HCT116 (cell line): Measurements from ENCODE around the gene MRGPRX3. TPM values are rescaled to one million over a fixed set of nuclear protein-coding genes. Genes with fewer than 3 reads are reported as not detected.

Source experiments
- ATAC-seq: fragments of 200-7000 bp; cut with Tn5 transposase; 2 replicates; pipeline ENCODE4 v1.9.1; 2020; ENCODE audit warnings: mild to moderate bottlenecking, moderate library complexity
- BruUV-seq: library from RNA; stranded (reverse); fragments of 400-500 nt; replicated peaks from 2 replicates; lab custom pipeline; 2021; lab: Mats Ljungman, UMichigan
- CTCF ChIA-PET: fragments of 300-600 bp; sonication (Branson Sonifier 250); formaldehyde crosslinking; loops from one replicate; lab custom pipeline; 2021; ENCODE audit warnings: antibody characterized with exemption; lab: Charles Lee
- POLR2A ChIA-PET: fragments of 300-600, 350-600 bp; sonication (Branson Sonifier 250); formaldehyde crosslinking; loops from one replicate; lab custom pipeline; 2021; ENCODE audit warnings: antibody characterized with exemption; lab: Charles Lee
- RAD21 ChIA-PET, 2 experiments: fragments of 300-600 bp; sonication (Branson Sonifier 250); formaldehyde crosslinking; loops; one replicate each; lab custom pipeline; 2023; ENCODE audit warnings: low total read pairs in 2 of 2; ENCODE audit not compliant: uncharacterized antibody in 2 of 2, unreplicated experiment in 2 of 2, low non-redundant PET in 1 of 2; lab: Charles Lee
- DNase-seq: peaks from one replicate; pipeline ENCODE4 v3.0.0-alpha.2; 2010; ENCODE audit warnings: low read depth, low spot score
- H2AFZ ChIP-seq: fragments of 200-600 bp; shearing (Covaris generic), sonication (generic); 2 replicates; pipeline ENCODE4 v1.6.1; 2017; ENCODE audit warnings: low read depth, mixed run types, mixed read lengths, antibody characterized with exemption, low read length; ENCODE audit not compliant: poor library complexity, severe bottlenecking
- H3K27ac ChIP-seq: 2 replicates; pipeline ENCODE4 v1.5.1; 2012; ENCODE audit warnings: low read depth, low read length
- H3K27me3 ChIP-seq: fragments of 200-600 bp; sonication (generic); 2 replicates; pipeline ENCODE4 v1.6.1; 2016; ENCODE audit warnings: mixed run types, low read length, mixed read lengths; ENCODE audit not compliant: insufficient read depth
- H3K36me3 ChIP-seq, 2 experiments: fragments of 200-500 bp in 1 of 2; fragments of 200-600 bp in 1 of 2; sonication (Bioruptor generic) in 1 of 2; sonication (generic) in 1 of 2; 2 replicates each; pipeline versions ENCODE4 v1.5.1 to v1.6.1; 2014 to 2016; ENCODE audit warnings: low read length in 2 of 2, inconsistent platforms in 1 of 2, mixed read lengths in 1 of 2, mixed run types in 1 of 2; ENCODE audit not compliant: insufficient read depth in 2 of 2, control insufficient read depth in 1 of 2
- H3K4me1 ChIP-seq, 2 experiments: fragments of 200-600 bp in 1 of 2; sonication (generic) in 1 of 2; 2 replicates each; pipeline versions ENCODE4 v1.5.1 to v1.6.1; 2012 to 2017; ENCODE audit warnings: low read length in 2 of 2, inconsistent platforms in 1 of 2, mild to moderate bottlenecking in 1 of 2, mixed read lengths in 1 of 2, mixed run types in 1 of 2, moderate library complexity in 1 of 2; ENCODE audit not compliant: insufficient read depth in 2 of 2, control insufficient read depth in 1 of 2
- H3K4me2 ChIP-seq: fragments of 200-600 bp; sonication (generic); 2 replicates; pipeline ENCODE4 v1.6.1; 2017; ENCODE audit warnings: mixed run types, low read length, mixed read lengths
- H3K4me3 ChIP-seq, 2 experiments: fragments of 200-600 bp in 1 of 2; sonication (generic) in 1 of 2; replicated peaks in 1 of 2; 2 replicates each; pipeline ENCODE4 v1.5.1; 2011 to 2016; ENCODE audit warnings: low read length in 2 of 2, control low read depth in 1 of 2, low read depth in 1 of 2, mild to moderate bottlenecking in 1 of 2, mixed read lengths in 1 of 2, mixed run types in 1 of 2
- H3K79me2 ChIP-seq: fragments of 200-600 bp; sonication (generic); 2 replicates; pipeline ENCODE4 v1.6.1; 2017; ENCODE audit warnings: mild to moderate bottlenecking, mixed run types, low read length, moderate library complexity, mixed read lengths; ENCODE audit not compliant: insufficient read depth
- H3K9ac ChIP-seq: fragments of 200-600 bp; sonication (generic); 2 replicates; pipeline ENCODE4 v1.6.1; 2016; ENCODE audit warnings: low read length, mixed read lengths
- H3K9me2 ChIP-seq: fragments of 200-600 bp; sonication (generic), shearing (Covaris generic); 2 replicates; pipeline ENCODE4 v1.6.1; 2017; ENCODE audit warnings: mixed run types, mild to moderate bottlenecking, moderate library complexity; ENCODE audit not compliant: insufficient read depth
- H3K9me3 ChIP-seq, 2 experiments: fragments of 200-500 bp in 1 of 2; fragments of 200-600 bp in 1 of 2; sonication (Bioruptor generic) in 1 of 2; sonication (generic) in 1 of 2; 2 replicates each; pipeline ENCODE4 v1.6.1; 2014 to 2017; ENCODE audit warnings: low read length in 2 of 2, mixed read lengths in 2 of 2, inconsistent platforms in 1 of 2, low read depth in 1 of 2, mild to moderate bottlenecking in 1 of 2, mixed run types in 1 of 2, moderate library complexity in 1 of 2; ENCODE audit not compliant: control insufficient read depth in 1 of 2, insufficient read depth in 1 of 2
- H4K20me1 ChIP-seq: fragments of 200-600 bp; sonication (generic), shearing (Covaris generic); 2 replicates; pipeline ENCODE4 v1.6.1; 2017; ENCODE audit warnings: mixed run types, mild to moderate bottlenecking, moderate library complexity; ENCODE audit not compliant: insufficient read depth
- ATF3 ChIP-seq: IDR thresholded peaks from 2 replicates; pipeline ENCODE4 v1.6.1; 2012
- CBX3 ChIP-seq: IDR thresholded peaks from 2 replicates; pipeline ENCODE4 v1.6.1; 2012; ENCODE audit warnings: low read depth
- ELF1 ChIP-seq: IDR thresholded peaks from 2 replicates; pipeline ENCODE4 v1.6.1; 2012; ENCODE audit warnings: low read depth, borderline replicate concordance
- FOSL1 ChIP-seq: IDR thresholded peaks from 2 replicates; pipeline ENCODE4 v1.6.1; 2012; ENCODE audit warnings: low read depth
- JUND ChIP-seq: IDR thresholded peaks from 2 replicates; pipeline ENCODE4 v1.6.1; 2012
- MAX ChIP-seq: IDR thresholded peaks from 2 replicates; pipeline ENCODE4 v1.6.1; 2012
- SP1 ChIP-seq: IDR thresholded peaks from 2 replicates; pipeline ENCODE4 v1.6.1; 2012; ENCODE audit warnings: low read depth
- ZBTB33 ChIP-seq: IDR thresholded peaks from 2 replicates; pipeline ENCODE4 v1.6.1; 2011; ENCODE audit warnings: mild to moderate bottlenecking, low read length, moderate library complexity; ENCODE audit not compliant: insufficient replicate concordance; ENCODE audit errors: extremely low read depth
- intact Hi-C: fragments of 100-400 bp; cut with micrococcal nuclease; formaldehyde crosslinking; loops from 2 replicates; pipeline ENCODE4 v1.10.0; 2022
- total RNA-seq: library from RNA; stranded (reverse); gene quantifications from one replicate; pipeline ENCODE4 v1.2.1, GENCODE V29; 2021; ENCODE audit not compliant: unreplicated experiment

The MRGPRX3 gene
- total RNA-seq, 1 experiment from 2014 or later, result not detected

GRCh38 chr11:18144243-18144642, 11.9 kb downstream of the MRGPRX3 start:
- H3K4me3 ChIP-seq, result no peak overlapping the region
- ChIA-PET POLR2A (no interaction called here), RAD21 (no interaction called here), CTCF (interaction anchor here (0.7 to 1.5 kb wide), 2 partner anchors 29 to 60 kb away, joined by 3 to 9 read pairs; no protein-coding TSS in a partner anchor)
- H3K4me2 ChIP-seq, result peak overlapping the region; percentile 37
- BruUV-seq, result no TSS peak
- H3K79me2 ChIP-seq, result no peaks in the 10 kb centered on the region
- no peaks in the 10 kb centered on the region for H4K20me1 ChIP-seq
- H3K27me3 ChIP-seq, result no peaks in the 10 kb centered on the region
- H3K9me3 ChIP-seq, result no peaks in the 10 kb centered on the region
- TF ChIP-seq JUND (peak; percentile 51), SP1 (peak; percentile 44; the same call in 1 of the 2 replicates), ATF3 (no peak), ELF1 (0 out of 2 replicates have a peak, but pooled peaks have one; percentile 6), ZBTB33 (no peak), CBX3 (0 out of 2 replicates have a peak, but pooled peaks have one; percentile 24), FOSL1 (peak; percentile 76), MAX (peak; percentile 28; the same call in 1 of the 2 replicates)
- no peak overlapping the region for H3K9ac ChIP-seq
- H2AFZ ChIP-seq, result peak overlapping the region; percentile 2
- H3K9me2 ChIP-seq, result no peaks in the 10 kb centered on the region
- intact Hi-C loops, result no loop called here
- DNase-seq, result no peak
- ATAC-seq, result peak; percentile 61; the same call in 1 of the 2 replicates
- peaks cover 0 to 11% of the 10 kb centered on the region in 2 experiments; a peak in 2 of 4 replicates for H3K4me1 ChIP-seq
- H3K36me3 ChIP-seq, result no peaks in the 10 kb centered on the region
- H3K27ac ChIP-seq, result no peak overlapping the region
